MCF 10A (cell line): ENCODE measurements around the gene CCDC12. TPM values are rescaled to one million over a fixed set of nuclear protein-coding genes. Genes with fewer than 3 reads are reported as not detected.

Experiments
- BruUV-seq: library from RNA; stranded (reverse); fragments of 400-500 nt; replicated peaks from 2 replicates; lab custom pipeline; 2021; lab: Mats Ljungman, UMichigan
- CTCF ChIA-PET: fragments of 300-600 bp; sonication (Branson Sonifier 250); formaldehyde crosslinking; extraction: SDS; loops from one replicate; lab custom pipeline; 2021; ENCODE audit warnings: antibody characterized with exemption, inconsistent platforms; lab: Yijun Ruan, JAX
- POLR2A ChIA-PET: fragments of 300-600, 350-650 bp; sonication (Branson Sonifier 250); formaldehyde crosslinking; extraction: SDS; loops from one replicate; lab custom pipeline; 2020; ENCODE audit warnings: antibody characterized with exemption, inconsistent platforms; lab: Yijun Ruan, JAX
- DNase-seq: peaks from one replicate; pipeline ENCODE4 v3.0.0-alpha.2; 2018; ENCODE audit not compliant: unreplicated experiment
- H3K27ac Mint-ChIP-seq: one replicate; pipeline ENCODE4 v1.8.0; 2022; ENCODE audit warnings: mild to moderate bottlenecking, low read depth, mixed read lengths; ENCODE audit not compliant: unreplicated experiment
- H3K27me3 Mint-ChIP-seq: one replicate; pipeline ENCODE4 v1.8.0; 2022; ENCODE audit warnings: mixed read lengths; ENCODE audit not compliant: insufficient read depth, unreplicated experiment
- H3K36me3 Mint-ChIP-seq: one replicate; pipeline ENCODE4 v1.8.0; 2022; ENCODE audit warnings: mild to moderate bottlenecking, moderate library complexity, mixed read lengths; ENCODE audit not compliant: insufficient read depth, unreplicated experiment
- H3K4me1 Mint-ChIP-seq: one replicate; pipeline ENCODE4 v1.8.0; 2022; ENCODE audit warnings: mixed read lengths; ENCODE audit not compliant: insufficient read depth, unreplicated experiment
- H3K4me3 Mint-ChIP-seq: one replicate; pipeline ENCODE4 v1.8.0; 2022; ENCODE audit warnings: mild to moderate bottlenecking, moderate library complexity, mixed read lengths; ENCODE audit not compliant: unreplicated experiment
- H3K9me3 Mint-ChIP-seq: one replicate; pipeline ENCODE4 v1.8.0; 2022; ENCODE audit warnings: mixed read lengths; ENCODE audit not compliant: unreplicated experiment
- intact Hi-C: fragments of 100-400 bp; cut with micrococcal nuclease; formaldehyde crosslinking; loops from 2 replicates; pipeline ENCODE4 v1.14.1; 2022
- total RNA-seq: library from RNA; stranded (reverse); gene quantifications from 2 replicates; pipeline ENCODE4 v1.2.3, GENCODE V29; 2022
- TF ChIP-seq, protein P1 (sequence below): fragments of 200-600 bp; IDR thresholded peaks from one replicate; pipeline ENCODE4 v1.8.0; 2022; ENCODE audit warnings: antibody characterized with exemption, mild to moderate bottlenecking; ENCODE audit not compliant: unreplicated experiment

The CCDC12 gene
- total RNA-seq, 1 experiment from 2014 or later: 45.9 TPM

DNA sequence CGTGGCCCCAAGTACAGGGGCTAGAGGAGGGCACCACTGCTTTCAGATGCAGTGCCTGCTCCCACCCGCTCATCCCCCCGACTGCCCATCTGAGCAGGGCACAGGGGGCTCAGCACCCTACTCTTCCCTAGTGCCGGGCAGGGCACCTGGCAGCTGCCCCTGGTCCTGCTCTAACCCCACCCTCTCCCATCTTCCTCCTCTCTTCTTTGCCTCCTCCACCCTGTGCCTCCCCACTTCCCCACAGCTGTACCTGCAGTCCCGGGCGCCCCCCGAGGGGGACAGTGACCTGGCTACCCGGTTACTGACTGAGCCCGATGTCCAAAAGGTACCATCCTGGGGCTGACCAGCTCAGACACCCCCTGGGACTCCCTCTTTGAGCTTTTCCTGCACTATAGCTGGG, 15.7 kb upstream of the CCDC12 start:
- no TSS peak for BruUV-seq
- Mint-ChIP-seq H3K27me3 (no peaks in the 10 kb centered on the region), H3K4me1 (peaks cover 5% of the 10 kb centered on the region), H3K9me3 (no peaks in the 10 kb centered on the region), H3K27ac (no peak overlapping the region), H3K36me3 (peaks cover 8% of the 10 kb centered on the region), H3K4me3 (no peak overlapping the region)
- CTCF ChIA-PET: interaction anchor here (0.7 to 1.0 kb wide), 2 partner anchors 70 to 83 kb away, joined by 3 read pairs; no protein-coding TSS in a partner anchor
- TF ChIP-seq, protein P1, sequence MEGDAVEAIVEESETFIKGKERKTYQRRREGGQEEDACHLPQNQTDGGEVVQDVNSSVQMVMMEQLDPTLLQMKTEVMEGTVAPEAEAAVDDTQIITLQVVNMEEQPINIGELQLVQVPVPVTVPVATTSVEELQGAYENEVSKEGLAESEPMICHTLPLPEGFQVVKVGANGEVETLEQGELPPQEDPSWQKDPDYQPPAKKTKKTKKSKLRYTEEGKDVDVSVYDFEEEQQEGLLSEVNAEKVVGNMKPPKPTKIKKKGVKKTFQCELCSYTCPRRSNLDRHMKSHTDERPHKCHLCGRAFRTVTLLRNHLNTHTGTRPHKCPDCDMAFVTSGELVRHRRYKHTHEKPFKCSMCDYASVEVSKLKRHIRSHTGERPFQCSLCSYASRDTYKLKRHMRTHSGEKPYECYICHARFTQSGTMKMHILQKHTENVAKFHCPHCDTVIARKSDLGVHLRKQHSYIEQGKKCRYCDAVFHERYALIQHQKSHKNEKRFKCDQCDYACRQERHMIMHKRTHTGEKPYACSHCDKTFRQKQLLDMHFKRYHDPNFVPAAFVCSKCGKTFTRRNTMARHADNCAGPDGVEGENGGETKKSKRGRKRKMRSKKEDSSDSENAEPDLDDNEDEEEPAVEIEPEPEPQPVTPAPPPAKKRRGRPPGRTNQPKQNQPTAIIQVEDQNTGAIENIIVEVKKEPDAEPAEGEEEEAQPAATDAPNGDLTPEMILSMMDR: no peak
- POLR2A ChIA-PET: no interaction called here
- no peak for DNase-seq
- intact Hi-C loops: no loop called here

DNA sequence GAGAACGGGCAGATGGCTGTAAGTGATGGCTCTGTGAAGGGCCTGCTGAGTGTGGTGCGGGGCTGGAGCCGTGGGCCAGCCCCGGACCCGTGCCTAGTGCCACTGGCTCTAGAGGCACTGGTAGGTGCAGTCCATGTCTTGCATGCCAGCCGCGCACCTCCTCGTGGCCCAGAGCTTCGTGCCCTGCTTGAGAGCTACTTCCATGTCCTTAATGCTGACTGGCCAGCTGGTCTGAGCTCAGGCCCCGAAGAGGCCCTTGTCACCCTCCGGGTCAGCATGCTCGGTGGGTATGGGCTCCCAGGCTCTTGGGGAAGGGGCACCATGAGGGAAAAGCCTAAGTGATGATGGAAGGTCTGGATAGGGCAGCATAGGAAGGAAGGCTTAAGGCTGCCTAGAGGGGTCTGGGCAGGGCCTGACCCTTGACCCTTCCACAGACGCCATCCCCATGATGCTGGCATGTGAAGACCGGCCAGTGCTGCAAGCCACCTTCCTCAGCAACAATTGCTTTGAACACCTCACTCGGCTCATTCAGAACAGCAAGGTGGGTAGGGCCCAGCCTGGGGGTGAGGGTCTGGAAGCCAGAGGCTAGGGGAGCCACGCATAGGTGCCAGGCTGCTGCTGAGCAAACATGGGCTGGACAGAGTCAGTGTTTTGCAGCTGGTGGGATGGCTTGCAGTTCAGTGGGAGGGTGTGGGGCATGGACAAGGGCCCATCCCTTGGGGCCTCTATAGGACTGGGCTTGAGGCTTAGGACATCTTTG, 15.0 kb upstream of the CCDC12 start:
- H3K4me1 Mint-ChIP-seq: peaks cover 6% of the 10 kb centered on the region
- no peak overlapping the region for H3K27ac Mint-ChIP-seq
- intact Hi-C loops: no loop called here
- ChIA-PET CTCF (interaction anchor here (0.6 to 1.1 kb wide), 3 partner anchors 8 to 82 kb away, joined by 3 to 7 read pairs (median 4); no protein-coding TSS in a partner anchor), POLR2A (no interaction called here)
- no peak for DNase-seq
- TF ChIP-seq, protein P1: no peak
- H3K4me3 Mint-ChIP-seq: no peak overlapping the region
- no TSS peak for BruUV-seq
- peaks cover 4% of the 10 kb centered on the region for H3K36me3 Mint-ChIP-seq
- no peaks in the 10 kb centered on the region for H3K27me3 Mint-ChIP-seq
- H3K9me3 Mint-ChIP-seq: no peaks in the 10 kb centered on the region

DNA sequence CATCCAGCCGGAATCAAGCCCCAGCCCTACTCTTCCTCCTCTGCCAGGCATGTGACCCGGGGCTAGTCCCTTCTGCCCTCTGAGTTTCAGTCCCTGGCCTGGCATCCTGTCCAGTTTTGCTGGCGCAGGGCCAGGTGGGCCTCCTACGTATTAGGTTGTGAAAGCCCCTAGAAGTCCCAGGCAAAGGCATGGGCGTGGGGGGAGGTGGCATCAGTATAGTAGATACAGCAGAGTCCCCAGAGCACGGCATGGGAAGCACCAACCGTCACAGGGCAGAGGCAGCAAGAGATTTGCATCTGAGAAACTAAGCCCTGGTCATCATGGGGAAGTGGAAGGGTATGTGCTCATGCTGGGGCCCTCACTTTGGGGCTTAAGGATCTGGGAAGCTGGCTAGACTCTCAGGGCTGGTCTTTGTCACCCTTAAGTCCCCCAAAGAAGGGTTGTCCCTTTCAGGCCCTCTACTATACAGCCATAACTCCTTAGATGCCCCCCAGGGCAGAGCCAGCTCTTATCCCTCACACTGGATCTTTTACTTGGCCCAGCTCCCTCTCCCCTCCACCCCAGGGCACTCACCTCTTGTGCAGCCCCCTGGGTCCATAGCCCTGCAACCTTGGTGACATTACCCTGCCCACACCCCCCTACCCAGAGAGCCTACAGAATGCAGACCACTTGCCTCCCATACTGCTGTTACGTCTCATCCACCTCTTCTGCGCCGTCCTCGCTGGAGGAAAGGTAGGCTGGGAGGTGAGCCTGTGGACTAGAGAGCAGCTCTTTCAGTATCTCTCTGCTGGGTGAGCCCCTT, 14.2 kb upstream of the CCDC12 start:
- intact Hi-C loops: no loop called here

More for the DNA sequence above, 14.2 kb upstream of the CCDC12 start:
- Mint-ChIP-seq H3K9me3 (no peaks in the 10 kb centered on the region), H3K36me3 (peaks cover 4% of the 10 kb centered on the region), H3K27me3 (no peaks in the 10 kb centered on the region), H3K4me1 (peaks cover 12% of the 10 kb centered on the region), H3K27ac (no peak overlapping the region), H3K4me3 (no peak overlapping the region)
- TF ChIP-seq, protein P1: no peak
- DNase-seq: no peak
- CTCF ChIA-PET: interaction anchor here (0.6 to 1.1 kb wide), 2 partner anchors 9 to 30 kb away, joined by 4 to 7 read pairs; no protein-coding TSS in a partner anchor
- POLR2A ChIA-PET: no interaction called here
- no TSS peak for BruUV-seq
